Right lobe of liver (tissue), 4 donors: ENCODE results near the gene BCL2A1.

Source experiments
- POLR2A ChIP-seq: fragments of 450-650 bp; IDR thresholded peaks from one replicate; pipeline ENCODE4 v1.6.1; 2017; ENCODE audit warnings: antibody characterized with exemption, mild to moderate bottlenecking
- TF ChIP-seq, protein P1 (sequence below), 4 donors: fragments of 200-600 bp in 3 of 4; fragments of 450-650 bp in 1 of 4; IDR thresholded peaks; one replicate each; pipeline versions ENCODE4 v1.5.1 to v1.8.0; 2016 to 2022; ENCODE audit warnings: antibody characterized with exemption in 4 of 4, mild to moderate bottlenecking in 2 of 4
- donor health status: DM: no; HTN: no; CAD: no.
- donor health status: DM: no; HTN: no; CAD: no.
- donor health status: DM: no; HTN: yes; CAD: no.

DNA sequence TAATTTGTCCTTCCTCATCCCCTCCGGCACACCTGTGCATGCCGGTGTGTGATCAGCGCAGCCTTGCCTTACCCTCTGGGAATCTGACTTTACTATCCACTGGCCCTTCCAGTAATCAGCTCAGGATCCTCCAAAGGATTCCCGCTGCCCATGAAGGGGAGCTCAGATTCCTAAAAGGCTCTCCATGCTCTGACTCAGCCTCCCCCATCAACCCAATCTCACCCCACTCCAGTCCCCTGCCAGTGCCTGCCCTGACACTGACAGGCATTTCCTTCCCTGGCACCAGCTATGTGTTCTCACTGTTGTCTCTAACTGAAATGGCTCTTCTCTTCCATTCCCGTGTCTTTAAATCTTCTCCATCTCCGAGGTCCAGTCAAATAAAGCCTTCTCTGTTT lies 7.3 kb upstream of the BCL2A1 start:
- TF ChIP-seq, protein P1, sequence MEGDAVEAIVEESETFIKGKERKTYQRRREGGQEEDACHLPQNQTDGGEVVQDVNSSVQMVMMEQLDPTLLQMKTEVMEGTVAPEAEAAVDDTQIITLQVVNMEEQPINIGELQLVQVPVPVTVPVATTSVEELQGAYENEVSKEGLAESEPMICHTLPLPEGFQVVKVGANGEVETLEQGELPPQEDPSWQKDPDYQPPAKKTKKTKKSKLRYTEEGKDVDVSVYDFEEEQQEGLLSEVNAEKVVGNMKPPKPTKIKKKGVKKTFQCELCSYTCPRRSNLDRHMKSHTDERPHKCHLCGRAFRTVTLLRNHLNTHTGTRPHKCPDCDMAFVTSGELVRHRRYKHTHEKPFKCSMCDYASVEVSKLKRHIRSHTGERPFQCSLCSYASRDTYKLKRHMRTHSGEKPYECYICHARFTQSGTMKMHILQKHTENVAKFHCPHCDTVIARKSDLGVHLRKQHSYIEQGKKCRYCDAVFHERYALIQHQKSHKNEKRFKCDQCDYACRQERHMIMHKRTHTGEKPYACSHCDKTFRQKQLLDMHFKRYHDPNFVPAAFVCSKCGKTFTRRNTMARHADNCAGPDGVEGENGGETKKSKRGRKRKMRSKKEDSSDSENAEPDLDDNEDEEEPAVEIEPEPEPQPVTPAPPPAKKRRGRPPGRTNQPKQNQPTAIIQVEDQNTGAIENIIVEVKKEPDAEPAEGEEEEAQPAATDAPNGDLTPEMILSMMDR (IDR thresholded peaks at IDR 0.05): no peak
- TF ChIP-seq POLR2A: no peak
